ENCODE measurements around the gene USP33. TPM values are rescaled to one million over a fixed set of nuclear protein-coding genes. Genes with fewer than 3 reads are reported as not detected.

The USP33 gene
- total RNA-seq, 1 experiment from 2014 or later, result 51.5 TPM

DNA sequence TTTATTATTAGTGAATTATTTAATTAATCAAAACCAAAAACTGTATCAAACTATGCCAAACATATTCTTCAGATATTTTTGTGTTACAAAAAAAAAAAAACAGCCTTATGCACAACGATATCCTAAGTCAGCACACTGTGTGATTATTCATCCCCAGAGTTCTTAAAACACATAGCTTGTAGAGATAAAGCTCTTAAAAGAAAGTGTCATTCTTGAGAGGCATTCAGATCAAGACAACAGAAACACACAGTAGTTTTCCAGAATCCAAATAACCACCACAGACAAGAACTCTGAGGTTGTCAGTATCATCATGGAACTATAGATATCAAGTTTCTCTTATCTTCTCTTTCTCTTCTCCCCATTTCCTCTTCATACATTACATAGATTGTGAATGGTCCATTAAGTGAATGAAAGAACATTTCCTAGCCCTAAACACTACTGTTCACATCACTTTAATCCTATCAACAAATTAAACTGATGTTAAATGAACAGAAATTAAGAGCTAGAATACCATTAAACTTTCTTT lies 90.7 kb downstream of the USP33 start:
- Histone ChIP-seq H3K9ac (ENCODE audit: extremely low read depth, insufficient read length, low read length) (no peak overlapping the region), H2BK15ac (ENCODE audit: low read depth, low read length) (no peak overlapping the region), H2BK5ac (ENCODE audit: insufficient read length, low read length) (no peak overlapping the region), H3K79me1 (ENCODE audit: insufficient read depth, low read depth, low read length, poor library complexity, severe bottlenecking) (peaks cover 10% of the 10 kb centered on the region), H3K23me2 (ENCODE audit: insufficient read length, low read depth, low read length, poor library complexity, severe bottlenecking) (no peaks in the 10 kb centered on the region), H2AFZ (ENCODE audit: low read length) (no peak overlapping the region), H3K27ac (ENCODE audit: insufficient read length, low read depth, low read length) (no peak overlapping the region), H2BK12ac (ENCODE audit: insufficient read length, low read depth, low read length) (no peak overlapping the region), H3K79me2 (ENCODE audit: insufficient read depth, low read length) (peaks cover 12% of the 10 kb centered on the region; the same call in 1 of the 2 replicates), H2BK20ac (ENCODE audit: low read depth, low read length, poor library complexity, severe bottlenecking) (no peak overlapping the region), H2AK5ac (ENCODE audit: insufficient read length, low read length) (no peak overlapping the region), H3K9me3 (ENCODE audit: control insufficient read depth, low read depth, low read length) (no peaks in the 10 kb centered on the region), H4K8ac (replicated peaks; ENCODE audit: insufficient read length, low read depth, low read length) (no peak overlapping the region), H4K5ac (ENCODE audit: insufficient read length, low read depth, low read length) (no peak overlapping the region), H3K56ac (ENCODE audit: insufficient read length, low read depth, low read length) (no peak overlapping the region), H3K4ac (ENCODE audit: low read depth, low read length) (no peak overlapping the region), H2BK120ac (ENCODE audit: low read depth, low read length, poor library complexity, severe bottlenecking) (no peak overlapping the region), H3K4me1 (ENCODE audit: insufficient read depth, low read length) (no peaks in the 10 kb centered on the region; the same call in 1 of the 2 replicates), H3K18ac (ENCODE audit: insufficient read length, low read depth, low read length) (no peak overlapping the region), H4K91ac (ENCODE audit: insufficient read length, low read depth, low read length) (no peak overlapping the region), H3K4me2 (ENCODE audit: insufficient read depth, insufficient read length, low read length) (no peak overlapping the region), H3T11ph (ENCODE audit: low read length) (no peak overlapping the region), H4K20me1 (ENCODE audit: control insufficient read depth, insufficient read depth, insufficient read length) (no peaks in the 10 kb centered on the region), H3K23ac (ENCODE audit: insufficient read length, low read depth, low read length) (no peak overlapping the region), H3K14ac (ENCODE audit: insufficient read depth, low read length) (no peak overlapping the region), H3K27me3 (ENCODE audit: insufficient read depth, low read length) (no peaks in the 10 kb centered on the region)
- DNase-seq, result no peak
- no peaks in the 10 kb centered on the region for H3K36me3 Mint-ChIP-seq (ENCODE audit: insufficient read depth in 1 of 3, low read depth in 3 of 3)
- H3K9me3 Mint-ChIP-seq, result no peaks in the 10 kb centered on the region
- TF ChIP-seq, protein P1, sequence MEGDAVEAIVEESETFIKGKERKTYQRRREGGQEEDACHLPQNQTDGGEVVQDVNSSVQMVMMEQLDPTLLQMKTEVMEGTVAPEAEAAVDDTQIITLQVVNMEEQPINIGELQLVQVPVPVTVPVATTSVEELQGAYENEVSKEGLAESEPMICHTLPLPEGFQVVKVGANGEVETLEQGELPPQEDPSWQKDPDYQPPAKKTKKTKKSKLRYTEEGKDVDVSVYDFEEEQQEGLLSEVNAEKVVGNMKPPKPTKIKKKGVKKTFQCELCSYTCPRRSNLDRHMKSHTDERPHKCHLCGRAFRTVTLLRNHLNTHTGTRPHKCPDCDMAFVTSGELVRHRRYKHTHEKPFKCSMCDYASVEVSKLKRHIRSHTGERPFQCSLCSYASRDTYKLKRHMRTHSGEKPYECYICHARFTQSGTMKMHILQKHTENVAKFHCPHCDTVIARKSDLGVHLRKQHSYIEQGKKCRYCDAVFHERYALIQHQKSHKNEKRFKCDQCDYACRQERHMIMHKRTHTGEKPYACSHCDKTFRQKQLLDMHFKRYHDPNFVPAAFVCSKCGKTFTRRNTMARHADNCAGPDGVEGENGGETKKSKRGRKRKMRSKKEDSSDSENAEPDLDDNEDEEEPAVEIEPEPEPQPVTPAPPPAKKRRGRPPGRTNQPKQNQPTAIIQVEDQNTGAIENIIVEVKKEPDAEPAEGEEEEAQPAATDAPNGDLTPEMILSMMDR (conservative IDR thresholded peaks at IDR 0.05), result no peak
- H3K27ac Mint-ChIP-seq, result no peak overlapping the region
- WGBS (ENCODE audit: extremely low coverage, insufficient read length, low lambda C conversion rate), result no CpG with 5 or more reads among the region's 1 CpG
- H3K4me3 Mint-ChIP-seq, result no peak overlapping the region
- H3K27me3 Mint-ChIP-seq (ENCODE audit: low read depth), result no peaks in the 10 kb centered on the region
- H3K4me1 Mint-ChIP-seq, result peaks cover 18 to 22% of the 10 kb centered on the region in 2 experiments

All from H9 (cell line).